NCI-H1092 treated with DMSO at 0.1 percent for 48 hours (cell line): ENCODE data around the gene LEMD2.

Experiments used
- DNase-seq: peaks from one replicate; lab custom pipeline; 2025; lab: John Stamatoyannopoulos, UW

LEMD2 gene

GRCh38 chr6:33774774-33775173 is 14.2 kb downstream of the LEMD2 start:
- DNase-seq, result no peak

GRCh38 chr6:33772902-33773472 is 15.9 kb downstream of the LEMD2 start:
- DNase-seq, result no peak

GRCh38 chr6:33772082-33772830 is 16.7 kb downstream of the LEMD2 start:
- DNase-seq, result no peak

DNA sequence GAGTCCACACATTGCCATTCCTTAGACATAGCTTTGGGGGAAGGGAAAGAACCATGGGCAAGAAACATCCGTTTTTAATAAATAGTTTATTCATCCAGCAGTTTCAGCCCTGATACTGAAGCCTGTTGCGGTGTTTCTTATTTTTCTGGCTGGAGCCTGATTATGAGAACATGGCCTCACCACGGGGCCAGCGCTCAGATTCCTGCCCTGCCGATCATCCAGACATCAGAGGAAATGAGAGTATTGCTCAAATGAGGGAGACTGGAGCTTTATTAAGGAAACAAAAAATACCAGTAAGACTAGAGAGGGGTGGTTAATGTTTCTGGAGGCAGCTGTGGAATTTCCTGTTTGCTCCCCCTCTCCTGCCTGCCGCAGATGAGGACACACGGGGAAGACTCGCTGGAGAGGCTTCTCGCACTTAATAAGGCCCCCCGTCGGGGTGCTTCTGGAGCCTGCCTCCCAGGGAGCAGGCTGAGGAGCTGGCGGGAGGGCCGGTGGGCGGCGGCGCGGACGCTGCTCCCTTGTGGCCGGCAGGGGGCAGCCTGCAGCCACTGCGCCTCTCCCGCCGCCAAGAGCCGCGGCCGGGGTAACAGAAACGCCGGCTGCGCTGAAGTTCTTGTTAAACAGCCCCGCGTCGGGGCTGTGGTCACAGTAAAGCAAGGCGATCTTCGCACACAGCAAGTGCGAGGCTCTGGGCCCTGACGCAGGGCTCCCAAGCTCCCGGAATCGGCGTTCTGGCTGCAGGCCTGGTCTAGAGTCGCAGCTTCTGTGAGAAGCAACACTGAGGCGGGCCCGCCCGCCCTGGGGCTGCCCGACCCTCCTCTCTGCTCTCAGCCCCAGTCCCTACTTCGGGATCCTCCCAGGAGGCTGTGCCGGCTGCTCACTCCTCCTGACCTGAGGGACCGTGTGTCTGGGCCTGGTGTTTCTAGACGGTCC is 17.5 kb downstream of the LEMD2 start:
- peak; percentile 62 for DNase-seq

DNA sequence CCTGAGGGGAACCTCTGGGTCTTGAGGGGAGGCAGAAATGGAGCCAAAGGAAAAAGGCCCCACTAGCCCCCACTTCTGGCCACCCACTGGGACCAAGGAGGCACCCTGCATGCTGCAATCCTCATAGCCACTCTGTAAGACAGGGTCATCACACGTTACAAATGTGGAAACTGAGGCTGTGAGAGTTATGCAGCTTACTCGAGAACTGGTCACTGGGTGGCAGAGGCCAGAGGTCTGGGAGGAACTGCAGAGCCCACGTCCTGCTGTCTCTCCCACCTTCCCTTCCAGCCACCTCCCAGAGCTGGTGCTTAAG is 18.1 kb downstream of the LEMD2 start:
- no peak for DNase-seq

DNA sequence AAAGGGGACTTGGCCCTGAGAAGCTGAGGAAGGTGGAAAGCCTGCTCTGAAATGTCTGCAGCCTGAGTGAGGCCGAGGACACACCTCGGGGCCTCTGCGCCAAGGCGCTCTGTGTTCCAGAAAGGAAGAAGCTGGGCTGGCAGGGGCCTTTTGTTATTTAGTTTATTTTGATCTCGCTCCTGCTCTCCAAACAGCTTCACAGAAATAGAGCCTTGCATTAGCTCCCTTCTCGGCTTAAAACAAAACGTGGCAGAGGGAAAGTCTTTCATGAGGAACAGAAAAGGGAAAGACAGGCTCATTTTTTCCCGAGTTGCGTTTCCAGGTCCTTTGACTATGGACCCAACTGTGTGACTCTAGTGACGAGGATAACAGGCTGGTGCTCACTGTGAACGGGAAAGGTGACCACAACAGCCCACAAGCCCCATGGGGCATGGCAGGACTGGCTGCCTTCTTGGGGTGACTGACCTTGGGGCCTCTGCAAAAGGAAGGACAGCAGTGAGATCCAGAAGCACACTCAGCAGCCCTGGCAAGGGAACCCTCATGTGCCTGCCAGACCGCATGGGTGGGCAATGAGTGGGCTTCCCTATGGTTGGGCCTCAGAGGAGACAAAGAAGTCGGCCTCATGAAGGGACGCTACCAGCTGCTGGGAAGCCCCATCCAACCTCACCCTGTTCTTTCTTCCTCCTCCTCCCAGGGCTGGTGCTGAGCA is 18.7 kb downstream of the LEMD2 start:
- peak; percentile 31 for DNase-seq

- peak; percentile 32 for DNase-seq
Observed at GRCh38 chr6:33769248-33769821, 19.6 kb downstream of the LEMD2 start.

- peak; percentile 63 for DNase-seq
Observed at GRCh38 chr6:33768644-33769120, 20.2 kb downstream of the LEMD2 start.

DNA sequence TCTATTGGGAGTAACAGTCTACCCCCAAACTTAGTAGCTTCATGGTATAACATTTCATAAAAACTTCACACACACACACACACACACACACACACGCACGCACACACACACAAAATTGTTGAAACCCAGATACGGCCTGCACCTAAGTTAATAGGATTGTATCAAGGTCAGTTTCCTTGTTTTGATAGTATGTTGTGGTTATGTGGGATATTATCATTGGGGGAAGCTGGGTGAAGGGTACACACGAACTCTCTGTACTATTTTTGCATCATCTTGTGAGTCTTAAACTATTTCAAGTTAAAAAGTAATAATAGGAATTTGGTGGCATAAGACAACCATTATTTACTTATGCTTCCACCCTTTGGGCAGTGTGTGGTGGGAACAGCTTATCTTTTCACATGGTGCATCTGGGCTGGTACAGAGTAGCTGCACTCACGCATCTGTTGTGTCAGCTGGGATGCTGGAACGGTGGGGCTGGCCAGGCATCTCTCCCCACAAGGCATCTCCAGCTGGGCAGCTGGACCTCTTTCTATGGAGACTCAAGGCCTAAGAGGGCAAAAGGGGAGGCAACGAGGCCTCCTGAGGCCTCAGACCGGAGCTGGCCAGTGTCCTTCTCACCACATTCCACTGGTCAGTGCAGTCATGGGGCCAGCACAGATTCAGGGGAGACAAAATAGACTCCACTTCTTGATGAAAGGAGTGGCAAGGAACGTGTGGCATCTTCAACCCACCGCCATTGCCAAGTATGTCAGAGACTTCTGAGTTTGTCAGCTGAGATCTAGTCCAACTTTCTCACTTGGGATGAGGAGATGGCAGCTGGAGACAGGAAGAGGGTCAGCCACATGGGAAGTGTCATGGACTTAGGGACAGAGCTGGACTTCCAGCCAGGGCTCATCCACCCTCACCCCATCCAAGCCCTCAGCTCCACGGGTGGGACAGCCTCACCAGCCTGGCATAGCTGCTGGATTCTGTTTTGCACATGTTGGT is 21.7 kb downstream of the LEMD2 start:
- DNase-seq, result no peak

- DNase-seq, result no peak
Observed at GRCh38 chr6:33765368-33765767, 23.6 kb downstream of the LEMD2 start.

DNA sequence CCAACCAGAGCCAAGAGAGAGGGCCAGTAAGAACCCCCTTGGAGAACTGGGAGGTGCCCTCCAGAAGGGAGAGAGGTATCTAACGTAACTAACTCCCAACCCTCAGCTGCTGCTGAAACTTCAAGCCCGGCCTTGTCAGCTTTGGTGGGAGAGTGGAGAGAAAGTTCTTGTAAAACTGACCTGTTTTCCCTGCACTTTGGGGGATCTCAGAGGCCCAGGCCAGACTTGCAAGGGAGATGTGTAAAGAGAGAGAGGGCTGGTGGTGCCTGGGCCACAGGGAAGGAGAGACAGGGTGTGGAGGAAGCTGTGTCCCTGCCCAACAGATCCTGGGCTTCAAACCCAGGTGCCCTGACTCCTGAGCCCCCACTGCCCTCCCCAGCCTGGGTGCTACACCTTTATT is 24.9 kb downstream of the LEMD2 start:
- no peak for DNase-seq

DNA sequence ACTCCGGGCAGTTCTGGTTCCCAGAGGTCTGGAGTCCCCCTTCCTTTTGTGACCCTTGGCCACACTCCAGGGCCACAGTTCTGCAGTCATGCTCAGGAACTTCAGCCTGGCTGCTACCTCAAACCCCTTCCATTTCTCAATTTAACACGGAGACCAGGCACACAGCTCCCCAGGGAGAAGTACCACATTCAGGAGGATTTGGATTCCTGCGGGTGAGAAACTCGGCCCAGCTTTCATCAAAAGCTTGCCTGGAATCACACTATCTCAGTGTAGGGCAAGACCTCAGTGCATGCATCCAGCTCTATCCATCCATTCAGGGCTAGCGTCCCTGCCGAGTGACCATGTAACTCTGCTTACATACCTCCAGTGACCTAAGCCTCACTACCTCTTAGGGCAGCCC is 25.4 kb downstream of the LEMD2 start:
- DNase-seq, result no peak

- no peak for DNase-seq
Observed at GRCh38 chr6:33762713-33763112, 26.2 kb downstream of the LEMD2 start.

DNA sequence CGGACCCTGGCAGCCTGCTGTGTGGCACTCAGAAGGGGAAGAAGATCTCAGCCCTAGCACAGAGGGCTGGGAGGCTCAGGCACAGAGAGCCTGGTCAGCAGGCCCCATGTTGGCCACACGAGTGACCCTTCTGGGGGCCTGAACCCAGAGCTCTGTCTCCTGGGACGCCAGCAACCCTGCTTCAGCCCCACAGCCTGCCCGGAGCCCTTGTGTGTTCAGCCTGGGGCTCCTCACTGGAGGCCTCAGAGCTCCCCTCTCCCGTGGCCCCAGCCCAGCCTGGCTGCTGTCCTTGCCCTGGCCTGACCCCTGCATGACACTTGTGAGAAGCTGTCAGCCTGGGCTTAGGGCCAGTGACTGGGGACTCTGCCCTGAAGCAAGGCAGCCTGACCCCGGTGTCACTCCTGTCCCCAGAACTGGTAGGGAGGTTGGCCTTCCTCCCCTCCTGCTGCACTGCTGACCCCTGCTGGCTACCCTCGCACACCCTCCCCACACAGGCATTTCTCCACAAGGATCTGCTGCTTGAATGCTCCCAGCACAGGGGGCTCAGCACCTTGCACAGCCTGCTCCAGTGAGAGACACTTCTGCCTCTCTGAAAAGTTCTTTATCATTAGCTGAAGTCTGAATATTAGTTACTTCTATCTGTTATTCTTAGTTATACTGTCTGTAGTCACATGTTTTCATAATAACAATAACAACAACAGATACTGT is 26.9 kb downstream of the LEMD2 start:
- DNase-seq, result peak; percentile 53

DNA sequence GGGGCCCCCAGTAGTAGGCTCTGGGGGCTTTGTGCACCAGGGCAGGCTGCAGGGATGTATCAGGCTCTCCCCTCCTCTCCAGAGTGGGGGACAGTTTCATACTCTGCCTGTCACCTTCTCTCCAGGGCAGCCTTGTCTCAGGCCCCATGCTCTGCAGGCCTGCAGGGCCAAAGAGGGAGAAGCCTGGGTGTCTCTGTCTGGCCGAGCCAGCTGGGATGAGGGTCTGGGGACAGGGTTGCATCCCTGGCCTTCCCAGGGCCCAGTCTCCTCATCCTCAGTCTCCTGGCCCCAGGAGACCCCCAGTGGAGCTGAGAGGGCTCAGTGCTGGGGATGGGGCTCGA is 27.4 kb downstream of the LEMD2 start:
- DNase-seq, result no peak

DNA sequence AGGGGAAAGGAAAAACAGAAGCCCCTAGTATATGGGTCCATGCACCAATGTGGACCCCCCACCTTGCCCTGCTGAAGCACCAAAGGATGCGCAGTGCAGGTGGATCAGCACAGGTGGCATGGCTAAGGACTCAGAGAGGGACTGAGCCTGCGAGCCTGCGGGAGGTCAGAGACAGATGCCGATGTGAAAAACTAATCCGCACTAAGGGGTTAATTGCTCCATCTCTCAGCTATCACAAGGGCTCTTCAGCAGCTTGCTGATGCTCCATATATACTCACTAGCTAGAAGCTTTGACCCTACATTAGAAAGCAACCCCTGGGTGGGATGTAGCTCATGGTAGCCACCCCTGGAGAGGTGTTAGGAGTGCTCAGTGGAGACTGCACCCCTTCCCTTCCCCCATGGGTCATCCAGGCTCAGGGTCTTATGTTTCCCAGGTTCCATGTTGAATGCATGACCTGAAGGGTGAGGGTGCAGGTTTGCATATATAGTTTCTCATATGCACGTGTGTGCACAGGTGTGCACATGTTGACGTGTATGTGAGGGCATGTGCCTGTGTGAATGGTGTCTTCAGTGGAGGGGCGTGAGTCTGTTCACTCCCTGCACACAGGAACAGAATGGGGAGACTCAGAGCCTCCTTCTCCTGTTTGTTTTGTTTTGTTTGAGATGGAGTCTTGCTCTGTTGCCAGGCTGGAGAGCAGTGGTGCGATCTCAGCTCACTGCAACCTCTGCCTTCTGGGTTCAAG is 28.9 kb downstream of the LEMD2 start:
- DNase-seq, result peak; percentile 17

GRCh38 chr6:33758815-33759216 is 30.1 kb downstream of the LEMD2 start:
- DNase-seq, result peak; percentile 21

DNA sequence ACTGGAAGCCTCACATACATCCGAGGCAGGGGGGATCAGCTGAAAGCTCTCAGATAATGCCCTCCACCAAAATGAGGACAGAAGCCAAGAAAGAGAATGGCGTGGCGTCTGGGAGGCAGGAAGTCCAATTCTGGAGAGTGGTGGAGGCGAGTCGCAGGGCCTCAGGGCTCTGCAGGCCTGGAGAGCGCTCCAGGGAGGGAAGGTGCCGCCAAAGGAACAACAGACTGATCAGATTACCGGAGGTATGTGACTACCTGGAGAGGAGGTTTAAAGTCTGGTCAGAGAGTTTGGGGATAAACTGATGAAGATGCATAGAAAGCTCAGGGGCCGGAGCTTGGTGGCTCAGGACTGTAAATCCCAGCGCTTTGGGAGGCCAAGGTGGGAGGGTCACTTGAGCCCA is 31.0 kb downstream of the LEMD2 start:
- DNase-seq, result no peak

- no peak for DNase-seq
Observed at GRCh38 chr6:33757113-33757512, 31.8 kb downstream of the LEMD2 start.
